Mammary epithelial cell (primary cell): ENCODE results near the gene CAND2.

Experiments
- CTCF ChIP-seq, 2 donors: IDR thresholded peaks in 1 of 2; conservative IDR thresholded peaks in 1 of 2; 2 replicates each; pipeline ENCODE4 v1.5.1; 2011 to 2012; ENCODE audit warnings: inconsistent platforms in 2 of 2, low read length in 2 of 2, mild to moderate bottlenecking in 2 of 2, control low read depth in 1 of 2, low read depth in 1 of 2; ENCODE audit not compliant: insufficient read depth in 1 of 2; ENCODE audit errors: extremely low read depth in 1 of 2
- EZH2 ChIP-seq: IDR thresholded peaks from 2 replicates; pipeline ENCODE4 v1.6.1; 2012; ENCODE audit warnings: low read length, inconsistent platforms, borderline replicate concordance

GRCh38 chr3:12837295-12837986, 41.0 kb downstream of the CAND2 start:
- no peak for TF ChIP-seq CTCF (conservative IDR thresholded peaks at IDR 0.05 in 1 of 2, IDR thresholded peaks at IDR 0.05 in 1 of 2; ENCODE audit: extremely low read depth in 1 of 2, insufficient read depth in 1 of 2, low read depth in 1 of 2, low read length in 2 of 2)
- TF ChIP-seq EZH2, result no peak
